Sigmoid colon (tissue), 4 donors: ENCODE data around the gene NTRK1.

Experiments
- CTCF ChIP-seq, 4 experiments: fragments of 450-650 bp in 3 of 4; fragments of 200-600 bp in 1 of 4; IDR thresholded peaks; one replicate each; pipeline ENCODE4 v1.5.1; 2016 to 2019; ENCODE audit warnings: antibody characterized with exemption in 4 of 4, mild to moderate bottlenecking in 3 of 4, moderate library complexity in 2 of 4
- POLR2AphosphoS5 ChIP-seq, 4 donors: sonication (generic); formaldehyde crosslinking; IDR thresholded peaks; one replicate each; pipeline ENCODE4 v1.6.1; 2017; ENCODE audit warnings: antibody characterized with exemption in 4 of 4

GRCh38 chr1:156921053-156921529 is 60.4 kb downstream of the NTRK1 start:
- TF ChIP-seq CTCF (IDR thresholded peaks at IDR 0.05) (no peak), POLR2AphosphoS5 (IDR thresholded peaks at IDR 0.05) (no peak)
